HCT116 (cell line): ENCODE measurements around the gene HYI. TPM values are rescaled to one million over a fixed set of nuclear protein-coding genes. Genes with fewer than 3 reads are reported as not detected.

ENCODE experiments used
- ATAC-seq: fragments of 200-7000 bp; cut with Tn5 transposase; 2 replicates; pipeline ENCODE4 v1.9.1; 2020; ENCODE audit warnings: mild to moderate bottlenecking, moderate library complexity
- BruUV-seq: library from RNA; stranded (reverse); fragments of 400-500 nt; replicated peaks from 2 replicates; lab custom pipeline; 2021; lab: Mats Ljungman, UMichigan
- CTCF ChIA-PET: fragments of 300-600 bp; sonication (Branson Sonifier 250); formaldehyde crosslinking; loops from one replicate; lab custom pipeline; 2021; ENCODE audit warnings: antibody characterized with exemption; lab: Charles Lee
- POLR2A ChIA-PET: fragments of 300-600, 350-600 bp; sonication (Branson Sonifier 250); formaldehyde crosslinking; loops from one replicate; lab custom pipeline; 2021; ENCODE audit warnings: antibody characterized with exemption; lab: Charles Lee
- RAD21 ChIA-PET, 2 experiments: fragments of 300-600 bp; sonication (Branson Sonifier 250); formaldehyde crosslinking; loops; one replicate each; lab custom pipeline; 2023; ENCODE audit warnings: low total read pairs in 2 of 2; ENCODE audit not compliant: uncharacterized antibody in 2 of 2, unreplicated experiment in 2 of 2, low non-redundant PET in 1 of 2; lab: Charles Lee
- DNase-seq: peaks from one replicate; pipeline ENCODE4 v3.0.0-alpha.2; 2010; ENCODE audit warnings: low read depth, low spot score
- H2AFZ ChIP-seq: fragments of 200-600 bp; shearing (Covaris generic), sonication (generic); 2 replicates; pipeline ENCODE4 v1.6.1; 2017; ENCODE audit warnings: low read depth, mixed run types, mixed read lengths, antibody characterized with exemption, low read length; ENCODE audit not compliant: poor library complexity, severe bottlenecking
- H3K27ac ChIP-seq: 2 replicates; pipeline ENCODE4 v1.5.1; 2012; ENCODE audit warnings: low read depth, low read length
- H3K27me3 ChIP-seq: fragments of 200-600 bp; sonication (generic); 2 replicates; pipeline ENCODE4 v1.6.1; 2016; ENCODE audit warnings: mixed run types, low read length, mixed read lengths; ENCODE audit not compliant: insufficient read depth
- H3K36me3 ChIP-seq, 2 experiments: fragments of 200-500 bp in 1 of 2; fragments of 200-600 bp in 1 of 2; sonication (Bioruptor generic) in 1 of 2; sonication (generic) in 1 of 2; 2 replicates each; pipeline versions ENCODE4 v1.5.1 to v1.6.1; 2014 to 2016; ENCODE audit warnings: low read length in 2 of 2, inconsistent platforms in 1 of 2, mixed read lengths in 1 of 2, mixed run types in 1 of 2; ENCODE audit not compliant: insufficient read depth in 2 of 2, control insufficient read depth in 1 of 2
- H3K4me1 ChIP-seq, 2 experiments: fragments of 200-600 bp in 1 of 2; sonication (generic) in 1 of 2; 2 replicates each; pipeline versions ENCODE4 v1.5.1 to v1.6.1; 2012 to 2017; ENCODE audit warnings: low read length in 2 of 2, inconsistent platforms in 1 of 2, mild to moderate bottlenecking in 1 of 2, mixed read lengths in 1 of 2, mixed run types in 1 of 2, moderate library complexity in 1 of 2; ENCODE audit not compliant: insufficient read depth in 2 of 2, control insufficient read depth in 1 of 2
- H3K4me2 ChIP-seq: fragments of 200-600 bp; sonication (generic); 2 replicates; pipeline ENCODE4 v1.6.1; 2017; ENCODE audit warnings: mixed run types, low read length, mixed read lengths
- H3K4me3 ChIP-seq, 2 experiments: fragments of 200-600 bp in 1 of 2; sonication (generic) in 1 of 2; replicated peaks in 1 of 2; 2 replicates each; pipeline ENCODE4 v1.5.1; 2011 to 2016; ENCODE audit warnings: low read length in 2 of 2, control low read depth in 1 of 2, low read depth in 1 of 2, mild to moderate bottlenecking in 1 of 2, mixed read lengths in 1 of 2, mixed run types in 1 of 2
- H3K79me2 ChIP-seq: fragments of 200-600 bp; sonication (generic); 2 replicates; pipeline ENCODE4 v1.6.1; 2017; ENCODE audit warnings: mild to moderate bottlenecking, mixed run types, low read length, moderate library complexity, mixed read lengths; ENCODE audit not compliant: insufficient read depth
- H3K9ac ChIP-seq: fragments of 200-600 bp; sonication (generic); 2 replicates; pipeline ENCODE4 v1.6.1; 2016; ENCODE audit warnings: low read length, mixed read lengths
- H3K9me2 ChIP-seq: fragments of 200-600 bp; sonication (generic), shearing (Covaris generic); 2 replicates; pipeline ENCODE4 v1.6.1; 2017; ENCODE audit warnings: mixed run types, mild to moderate bottlenecking, moderate library complexity; ENCODE audit not compliant: insufficient read depth
- H3K9me3 ChIP-seq, 2 experiments: fragments of 200-500 bp in 1 of 2; fragments of 200-600 bp in 1 of 2; sonication (Bioruptor generic) in 1 of 2; sonication (generic) in 1 of 2; 2 replicates each; pipeline ENCODE4 v1.6.1; 2014 to 2017; ENCODE audit warnings: low read length in 2 of 2, mixed read lengths in 2 of 2, inconsistent platforms in 1 of 2, low read depth in 1 of 2, mild to moderate bottlenecking in 1 of 2, mixed run types in 1 of 2, moderate library complexity in 1 of 2; ENCODE audit not compliant: control insufficient read depth in 1 of 2, insufficient read depth in 1 of 2
- H4K20me1 ChIP-seq: fragments of 200-600 bp; sonication (generic), shearing (Covaris generic); 2 replicates; pipeline ENCODE4 v1.6.1; 2017; ENCODE audit warnings: mixed run types, mild to moderate bottlenecking, moderate library complexity; ENCODE audit not compliant: insufficient read depth
- ATF3 ChIP-seq: IDR thresholded peaks from 2 replicates; pipeline ENCODE4 v1.6.1; 2012
- CTCF ChIP-seq, 3 experiments: fragments of 200-600 bp in 1 of 3; sonication (generic) in 1 of 3; IDR thresholded peaks in 2 of 3; conservative IDR thresholded peaks in 1 of 3; 2 replicates each; pipeline ENCODE4 v1.5.1; 2012 to 2017; ENCODE audit warnings: low read depth in 2 of 3, low read length in 2 of 3, antibody characterized with exemption in 1 of 3, borderline replicate concordance in 1 of 3, control low read depth in 1 of 3, mild to moderate bottlenecking in 1 of 3, mixed read lengths in 1 of 3, mixed run types in 1 of 3, moderate library complexity in 1 of 3; ENCODE audit not compliant: insufficient read depth in 1 of 3
- EGR1 ChIP-seq: IDR thresholded peaks from 2 replicates; pipeline ENCODE4 v1.6.1; 2012; ENCODE audit warnings: low read depth
- EZH2phosphoT487 ChIP-seq: fragments of 200-600 bp; IDR thresholded peaks from 2 replicates; pipeline ENCODE4 v1.6.1; 2018; ENCODE audit warnings: antibody characterized with exemption, borderline replicate concordance
- FOSL1 ChIP-seq: IDR thresholded peaks from 2 replicates; pipeline ENCODE4 v1.6.1; 2012; ENCODE audit warnings: low read depth
- MAX ChIP-seq: IDR thresholded peaks from 2 replicates; pipeline ENCODE4 v1.6.1; 2012
- POLR2A ChIP-seq: IDR thresholded peaks from 2 replicates; pipeline ENCODE4 v1.7.0; 2011; ENCODE audit warnings: borderline replicate concordance; ENCODE audit not compliant: insufficient read depth, insufficient read length; ENCODE audit errors: extremely low read depth
- POLR2AphosphoS5 ChIP-seq: IDR thresholded peaks from 2 replicates; pipeline ENCODE4 v1.6.1; 2011; ENCODE audit warnings: mild to moderate bottlenecking, low read depth, low read length, moderate library complexity
- RAD21 ChIP-seq: IDR thresholded peaks from 2 replicates; pipeline ENCODE4 v1.6.1; 2012; ENCODE audit warnings: low read depth, mild to moderate bottlenecking
- REST ChIP-seq: IDR thresholded peaks from 2 replicates; pipeline ENCODE4 v1.6.1; 2012; ENCODE audit warnings: low read depth
- SP1 ChIP-seq: IDR thresholded peaks from 2 replicates; pipeline ENCODE4 v1.6.1; 2012; ENCODE audit warnings: low read depth
- SRF ChIP-seq: IDR thresholded peaks from 2 replicates; pipeline ENCODE4 v1.6.1; 2012; ENCODE audit warnings: low read depth
- intact Hi-C: fragments of 100-400 bp; cut with micrococcal nuclease; formaldehyde crosslinking; loops from 2 replicates; pipeline ENCODE4 v1.10.0; 2022
- total RNA-seq: library from RNA; stranded (reverse); gene quantifications from one replicate; pipeline ENCODE4 v1.2.1, GENCODE V29; 2021; ENCODE audit not compliant: unreplicated experiment

The HYI gene
- total RNA-seq, 1 experiment from 2014 or later: 13.9 TPM

- peaks cover 22 to 29% of the 10 kb centered on the region in 2 experiments for H3K4me1 ChIP-seq
- H3K27me3 ChIP-seq: no peaks in the 10 kb centered on the region
- DNase-seq (peak; percentile 56), ATAC-seq (peak; percentile 66)
- H3K27ac ChIP-seq: peak overlapping the region; percentile 63
- no peaks in the 10 kb centered on the region for H4K20me1 ChIP-seq
- POLR2A ChIA-PET: interaction anchor here (0.7 to 1.8 kb wide), 5 partner anchors 8 to 196 kb away, joined by 3 to 6 read pairs (median 4); partner anchors contain the start of gene KDM4A
- H2AFZ ChIP-seq: no peak overlapping the region
- H3K9ac ChIP-seq: peak overlapping the region; percentile 75
- H3K4me3 ChIP-seq: peak overlapping the region; percentile 57 to 66
- CTCF ChIA-PET: interaction anchor here (0.6 kb wide), 1 partner anchor 228 kb away, joined by 3 read pairs; no protein-coding TSS in a partner anchor
- TF ChIP-seq POLR2AphosphoS5 (peak; percentile 38), ATF3 (no peak), MAX (peak; percentile 14; the same call in 1 of the 2 replicates), SRF (no peak), RAD21 (no peak), CTCF (IDR thresholded peaks at IDR 0.05 in 2 of 3, conservative IDR thresholded peaks at IDR 0.05 in 1 of 3; ENCODE audit: borderline replicate concordance in 1 of 3, insufficient read depth in 1 of 3, low read depth in 2 of 3, low read length in 2 of 3) (no peak), SP1 (no peak), FOSL1 (no peak), EGR1 (no peak), POLR2A (no peak), REST (no peak), EZH2phosphoT487 (no peak)
- intact Hi-C loops: loop anchor here (10.0 kb wide), 1 partner anchor 590 kb away; no protein-coding TSS in a partner anchor
- H3K36me3 ChIP-seq: peaks cover 0 to under 1% of the 10 kb centered on the region in 2 experiments; a peak in 1 of 4 replicates
- BruUV-seq: TSS peak; percentile 57
- no peaks in the 10 kb centered on the region for H3K79me2 ChIP-seq
- RAD21 ChIA-PET: no interaction called here
- H3K9me2 ChIP-seq: no peaks in the 10 kb centered on the region
- H3K4me2 ChIP-seq: peak overlapping the region; percentile 90
- H3K9me3 ChIP-seq: no peaks in the 10 kb centered on the region
Observed at GRCh38 chr1:43454270-43455011, 710 bp upstream of the HYI start.
